ENCODE data around the gene NKIRAS2.

The NKIRAS2 gene

DNA sequence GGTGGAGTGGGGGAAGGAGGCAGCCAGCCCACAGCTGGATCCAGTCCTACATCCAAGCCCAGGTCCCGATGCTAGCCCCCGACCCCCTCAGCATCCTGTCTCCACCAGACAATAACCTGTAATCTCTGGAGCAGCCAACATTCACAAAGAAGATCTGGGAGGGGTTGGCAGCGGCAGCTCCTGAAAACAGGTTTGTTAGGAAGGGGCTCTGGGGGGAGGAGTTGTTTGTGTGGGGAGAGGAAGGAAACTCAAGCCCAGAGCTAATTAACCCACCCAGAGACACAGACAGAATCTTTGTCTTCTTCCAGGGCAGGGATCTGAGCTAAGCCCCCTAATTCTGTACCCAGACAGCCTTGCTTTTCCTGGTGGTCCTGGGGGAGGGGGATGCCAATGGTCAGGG lies 35.1 kb downstream of the NKIRAS2 start:
- no peak for DNase-seq (ENCODE audit: low spot score)

DNA sequence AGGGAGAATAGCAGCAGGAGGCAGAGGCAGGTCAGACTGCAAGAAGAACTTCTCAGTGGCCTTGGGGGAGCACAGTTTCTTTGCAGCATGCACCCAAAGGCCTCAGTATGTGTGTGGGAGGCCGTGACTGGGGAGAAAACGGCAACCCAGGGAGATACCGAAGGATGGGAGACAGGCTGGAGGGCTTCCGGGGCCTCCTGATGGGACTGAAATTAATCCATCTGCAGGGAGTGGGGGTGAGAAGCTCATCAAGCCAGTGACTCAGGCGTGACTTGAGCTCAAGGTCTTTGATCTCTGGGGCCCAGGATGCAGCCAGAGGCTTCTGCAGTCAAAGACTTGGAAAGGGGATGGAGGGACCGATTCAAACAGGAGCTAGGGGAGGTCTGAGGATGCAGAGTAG lies 35.6 kb downstream of the NKIRAS2 start:
- no peak for DNase-seq (ENCODE audit: low spot score)

DNA sequence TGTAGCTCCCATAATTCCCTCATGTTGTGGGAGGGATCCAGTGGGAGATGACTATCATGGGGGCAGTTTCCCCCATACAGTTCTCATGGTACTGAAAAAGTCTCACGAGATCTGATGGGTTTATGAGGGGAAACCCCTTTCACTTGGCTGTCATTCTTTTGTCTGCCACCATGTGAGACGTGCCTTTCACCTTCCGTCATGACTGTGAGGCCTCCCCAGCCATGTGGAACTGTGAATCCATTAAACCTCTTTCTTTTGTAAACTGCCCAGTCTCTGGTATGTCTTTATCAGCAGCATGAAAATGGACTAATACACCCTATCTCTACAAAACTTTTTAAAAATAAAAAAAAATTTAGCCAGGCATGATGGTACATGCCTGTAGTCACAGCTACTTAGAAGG lies 36.7 kb downstream of the NKIRAS2 start:
- no peak for DNase-seq (ENCODE audit: low spot score)

DNA sequence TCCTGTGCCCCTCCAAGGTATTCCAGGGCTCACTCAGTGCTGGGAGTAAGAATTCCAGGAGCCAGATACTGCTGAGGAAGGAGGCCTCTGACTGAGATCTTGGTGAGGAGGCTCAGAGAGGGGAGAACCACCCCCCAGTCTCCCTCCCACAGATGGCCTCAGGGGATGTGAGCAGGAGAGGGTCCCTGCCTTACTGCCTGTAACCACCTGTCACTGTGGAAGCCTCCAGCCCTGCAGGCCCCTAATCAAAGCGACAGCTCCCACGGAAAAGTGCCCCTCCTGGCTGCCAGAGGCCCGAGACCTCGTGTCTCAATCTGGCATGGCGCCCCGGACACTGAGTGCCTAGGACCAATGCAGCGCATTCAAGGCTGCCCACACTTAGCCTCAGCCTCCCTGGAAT lies 38.2 kb downstream of the NKIRAS2 start:
- DNase-seq (ENCODE audit: low spot score): no peak

DNA sequence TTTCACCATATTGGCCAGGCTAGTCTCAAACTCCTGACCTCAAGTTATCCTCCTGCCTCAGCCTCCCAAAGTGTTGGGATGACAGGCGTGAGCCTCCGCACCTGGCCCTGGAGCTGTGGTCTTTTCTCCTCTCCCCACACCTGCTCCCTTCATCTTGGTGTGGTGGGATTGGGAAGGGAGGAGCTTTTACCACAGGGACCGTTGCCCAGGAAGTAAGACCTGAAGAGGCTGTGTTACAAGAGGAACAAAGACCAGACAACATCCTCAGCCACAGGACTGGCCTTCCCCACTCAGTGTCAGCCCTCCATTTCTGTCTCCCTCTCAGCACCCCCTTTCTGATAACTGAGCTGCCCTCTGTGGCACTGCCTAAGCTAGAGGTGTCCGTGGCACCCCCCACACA lies 39.9 kb downstream of the NKIRAS2 start:
- no peak for DNase-seq (ENCODE audit: low spot score)

DNA sequence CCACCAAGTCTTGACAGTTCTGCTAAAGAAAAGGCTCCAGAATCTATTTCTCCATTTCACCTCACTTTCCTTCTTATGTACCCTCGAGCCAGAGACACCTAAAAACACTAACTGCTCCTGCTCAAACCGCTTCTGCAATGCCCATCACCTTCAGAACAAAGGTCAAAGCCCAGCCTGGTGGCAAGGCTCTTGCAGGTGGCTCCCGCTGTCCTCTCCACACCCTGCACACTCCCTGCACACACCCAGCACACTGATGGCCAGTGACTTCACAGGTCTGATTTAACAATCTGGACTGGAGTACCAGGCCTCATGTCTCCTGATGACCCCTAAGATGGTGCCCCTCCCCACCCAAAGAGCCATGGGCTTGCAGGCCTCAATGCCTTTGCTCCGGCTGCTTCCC lies 40.3 kb downstream of the NKIRAS2 start:
- DNase-seq (ENCODE audit: low spot score): no peak

DNA sequence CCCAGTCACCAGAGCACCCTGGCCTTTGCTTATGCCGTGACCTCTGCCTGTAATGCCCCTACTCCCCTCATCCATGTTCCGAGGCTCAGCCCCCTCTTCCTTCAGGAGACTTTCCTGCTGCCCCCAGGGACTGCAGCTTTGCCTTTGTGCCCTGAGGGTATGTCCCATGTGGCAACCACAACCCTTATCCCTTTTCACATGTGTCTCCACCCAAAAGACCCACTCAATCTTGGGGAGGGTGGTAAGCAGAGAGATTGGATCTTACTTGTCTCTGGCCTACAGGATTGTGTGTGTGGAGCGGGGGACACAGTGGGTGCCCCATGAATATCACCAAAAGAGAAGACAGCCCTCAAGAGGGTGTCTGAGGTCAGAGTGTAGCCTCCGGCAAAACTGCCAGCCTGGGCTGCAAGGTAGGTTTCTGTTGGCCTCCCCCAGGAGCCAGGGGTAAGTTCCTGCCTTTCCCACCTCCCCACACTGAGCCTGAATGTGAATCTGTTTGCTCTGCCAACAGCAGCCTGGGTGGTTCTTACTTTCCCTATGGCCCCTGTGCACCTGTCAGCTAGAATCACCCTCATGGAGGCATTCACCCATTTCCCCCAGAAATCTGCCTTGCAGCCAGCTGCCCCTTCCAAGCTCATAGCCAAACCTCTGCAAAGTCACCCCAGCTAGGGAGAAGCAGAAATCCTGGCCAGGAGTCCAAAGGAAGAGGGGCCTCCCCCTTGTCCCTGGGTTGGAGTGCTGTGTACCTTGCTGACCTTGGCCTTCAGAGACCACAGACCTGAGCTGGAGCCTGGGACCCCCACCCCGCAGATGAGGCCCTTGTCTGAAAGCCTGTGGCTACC lies 42.0 kb downstream of the NKIRAS2 start:
- DNase-seq (ENCODE audit: low spot score): no peak

DNA sequence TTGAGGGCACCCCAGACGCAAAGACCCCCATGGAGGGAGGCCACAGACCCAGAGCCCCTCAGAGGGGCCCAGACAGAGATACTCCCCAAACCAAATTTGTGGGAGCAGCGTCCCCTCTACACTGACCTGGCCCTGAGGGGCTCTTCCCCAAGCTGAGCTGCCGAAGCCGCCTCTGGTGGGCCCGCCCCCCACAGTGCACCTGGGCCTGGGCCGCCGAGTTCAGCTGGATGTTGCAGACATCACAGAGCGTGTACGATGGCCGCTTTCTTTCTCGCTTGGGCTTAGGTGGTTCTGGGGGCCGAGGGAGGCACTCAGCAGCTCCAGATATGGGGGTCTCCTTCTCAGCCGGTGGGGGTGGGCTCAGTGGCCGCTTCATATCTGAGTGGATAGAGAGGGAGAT lies 42.8 kb downstream of the NKIRAS2 start:
- DNase-seq (ENCODE audit: low spot score): no peak

DNA sequence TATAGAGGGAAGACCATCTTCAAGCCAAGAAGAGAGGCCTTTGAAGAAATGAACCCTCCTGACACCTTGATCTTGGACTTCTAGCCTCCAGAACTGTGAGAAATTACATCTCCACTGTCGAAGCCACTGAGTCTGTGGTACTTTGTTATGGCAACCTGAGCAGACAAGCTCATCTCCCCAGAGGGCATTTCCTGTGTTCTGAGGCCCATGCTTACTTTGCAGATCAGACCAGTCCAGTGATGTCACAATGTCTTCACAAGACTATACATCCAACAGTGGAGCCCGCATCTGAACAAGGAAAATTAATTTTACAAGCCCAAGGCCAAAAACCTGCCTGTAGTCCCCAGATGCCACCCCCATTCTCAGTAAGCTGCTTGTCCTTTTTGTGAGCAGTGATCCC lies 45.3 kb downstream of the NKIRAS2 start:
- no peak for DNase-seq (ENCODE audit: low spot score)

DNA sequence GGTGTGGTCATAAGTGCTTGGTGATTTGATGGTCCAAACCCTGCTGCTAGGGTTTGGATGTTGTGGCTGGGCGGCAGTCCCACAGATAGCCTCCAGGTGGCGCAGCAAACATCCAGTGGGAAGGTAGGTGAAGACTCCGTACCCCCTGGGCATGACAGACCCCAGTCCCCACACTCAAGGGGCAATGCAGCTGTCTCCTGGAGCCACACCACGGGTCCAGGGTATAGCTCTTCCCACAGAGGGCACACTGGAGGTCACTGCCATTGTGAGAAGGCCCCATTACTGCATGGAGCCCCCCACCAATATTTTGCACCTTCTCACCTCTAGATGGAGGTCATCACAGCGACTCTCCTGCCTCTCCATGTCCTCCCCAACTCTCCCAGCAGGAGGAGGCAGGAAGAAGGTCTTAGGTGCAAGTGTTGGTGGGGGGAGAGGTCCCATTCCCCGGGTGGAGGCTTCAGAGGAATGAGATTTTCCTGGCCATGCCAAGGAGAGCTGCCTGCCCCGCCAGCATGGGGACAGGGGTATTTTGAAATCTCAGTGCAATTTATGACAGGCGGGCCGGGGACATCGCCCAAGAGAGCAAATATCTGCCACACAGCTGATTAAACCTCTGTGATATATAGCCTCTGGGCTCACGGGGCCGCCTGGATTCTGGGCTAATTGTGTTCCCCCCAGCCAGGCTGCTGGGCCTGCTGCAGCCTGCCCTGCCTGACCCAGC lies 47.6 kb downstream of the NKIRAS2 start:
- peak; percentile 68 for DNase-seq (ENCODE audit: low spot score)

DNA sequence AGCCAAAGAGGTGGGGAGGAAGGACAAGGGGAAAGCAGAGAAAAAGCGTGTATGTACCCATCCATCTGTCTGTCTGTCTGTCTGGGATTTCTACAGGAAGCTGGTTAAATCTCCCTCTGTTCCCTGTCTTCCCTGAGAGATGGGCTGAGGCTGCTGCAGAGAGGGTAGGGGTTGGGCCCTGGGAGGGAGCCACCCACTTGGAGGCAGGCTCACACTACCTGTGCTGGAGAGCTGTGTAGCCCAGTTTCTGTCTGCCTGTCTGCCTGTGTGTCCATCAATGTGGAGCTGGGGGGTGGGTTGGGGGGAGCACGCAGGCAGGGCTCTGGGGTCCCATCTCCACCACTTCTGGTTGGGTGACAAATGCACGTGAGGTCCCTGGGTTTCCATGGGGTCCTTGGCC lies 49.1 kb downstream of the NKIRAS2 start:
- no peak for DNase-seq (ENCODE audit: low spot score)

DNA sequence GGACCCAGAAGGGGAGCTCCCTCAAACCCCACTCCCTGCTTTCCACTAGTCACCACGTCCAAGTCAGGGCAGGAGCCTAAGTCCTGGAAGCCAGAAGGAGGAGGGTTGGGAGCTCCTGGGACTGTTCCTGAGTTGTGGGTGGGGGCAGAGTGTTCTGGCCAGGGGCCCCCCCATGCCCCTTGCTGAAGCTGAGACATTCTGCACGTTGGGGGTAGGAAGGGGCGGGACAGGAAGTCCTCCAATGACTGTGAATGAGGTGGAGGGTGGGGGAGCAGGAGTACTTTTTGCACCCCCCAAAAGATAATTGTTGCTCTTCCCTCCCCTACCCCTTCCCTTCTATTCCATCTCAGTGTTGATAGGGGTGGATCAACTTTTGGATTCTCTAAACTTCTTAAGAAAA lies 51.9 kb downstream of the NKIRAS2 start:
- DNase-seq (ENCODE audit: low spot score): no peak

DNA sequence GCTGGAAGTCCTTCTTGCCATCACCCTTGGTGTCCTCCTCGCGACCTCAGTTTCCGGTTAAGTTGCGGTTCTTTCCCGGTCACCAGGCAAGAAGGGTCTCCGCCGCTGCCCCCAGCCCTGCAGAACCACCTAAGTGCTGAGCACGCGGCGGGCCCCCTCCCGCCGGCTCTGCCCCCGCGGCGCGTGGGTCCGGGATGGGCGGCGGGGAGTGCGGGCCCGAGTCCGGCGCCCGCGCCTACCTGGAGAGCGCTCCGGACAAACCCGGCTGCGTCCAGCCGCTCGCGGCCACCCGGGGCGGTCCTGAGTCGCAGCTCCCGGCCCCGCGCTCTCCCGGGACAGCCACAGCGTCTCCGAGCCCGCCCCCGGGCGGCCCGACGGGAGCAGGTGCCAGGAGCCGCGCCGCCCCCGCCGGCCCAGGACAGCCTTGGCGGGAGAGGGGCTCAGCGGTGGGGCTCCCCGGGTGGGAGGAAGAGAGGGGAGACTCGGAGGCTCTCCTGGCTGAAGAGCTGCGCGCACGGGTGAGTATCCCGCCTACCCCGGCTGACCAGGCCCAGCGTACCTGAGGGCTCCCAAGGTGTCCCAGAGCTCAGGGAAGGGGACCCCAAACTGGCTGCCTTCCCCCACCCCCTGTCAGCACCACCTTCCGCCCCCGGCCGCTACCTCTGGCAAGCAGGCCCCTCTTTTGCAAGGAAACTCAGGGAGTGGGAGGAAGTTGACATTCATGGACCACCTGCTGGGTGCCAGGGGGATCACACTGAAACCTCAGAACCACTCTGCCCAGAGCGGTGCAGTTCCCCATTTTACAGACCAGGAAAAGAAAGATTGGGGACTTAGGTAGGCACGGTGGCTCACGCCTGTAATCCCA lies 52.7 kb downstream of the NKIRAS2 start:
- no peak for DNase-seq (ENCODE audit: low spot score)
